ENCODE measurements around the gene TET1. TPM values are rescaled to one million over a fixed set of nuclear protein-coding genes. Genes with fewer than 3 reads are reported as not detected.

Gene TET1
- total and polyA plus RNA-seq, 2 of the 13 experiments (the other 11 are each of a cell fraction or from before 2014, with no cell fraction given): 6.9 to 7.3 TPM

DNA sequence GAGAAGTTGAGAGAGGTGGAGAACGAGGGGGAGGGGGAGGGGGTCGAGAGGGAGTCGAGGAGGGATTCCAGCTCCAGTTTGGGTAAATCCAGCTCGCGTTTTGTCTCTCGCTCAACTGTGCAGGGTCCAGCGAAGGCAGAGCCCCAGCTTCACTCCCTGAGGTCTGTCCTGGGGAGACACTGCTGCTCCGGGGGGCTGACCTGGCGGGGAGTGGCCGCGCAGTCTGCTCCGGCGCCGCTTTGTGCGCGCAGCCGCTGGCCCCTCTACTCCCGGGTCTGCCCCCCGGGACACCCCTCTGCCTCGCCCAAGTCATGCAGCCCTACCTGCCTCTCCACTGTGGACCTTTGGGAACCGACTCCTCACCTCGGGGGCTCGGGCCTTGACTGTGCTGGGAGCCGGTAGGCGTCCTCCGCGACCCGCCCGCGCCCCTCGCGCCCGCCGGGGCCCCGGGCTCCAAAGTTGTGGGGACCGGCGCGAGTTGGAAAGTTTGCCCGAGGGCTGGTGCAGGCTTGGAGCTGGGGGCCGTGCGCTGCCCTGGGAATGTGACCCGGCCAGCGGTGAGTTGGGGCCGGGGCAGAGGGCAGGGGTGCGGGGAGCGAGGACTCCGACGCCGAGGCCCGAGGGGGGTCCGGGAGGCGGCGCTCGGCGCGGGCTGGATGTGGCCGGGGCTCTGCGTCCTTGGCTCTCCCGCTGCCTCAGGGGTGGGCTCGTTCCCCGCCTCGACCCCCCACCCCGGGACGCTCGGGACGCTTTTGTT is at the start of gene TET1 (continued):
- TF ChIP-seq, protein P1, sequence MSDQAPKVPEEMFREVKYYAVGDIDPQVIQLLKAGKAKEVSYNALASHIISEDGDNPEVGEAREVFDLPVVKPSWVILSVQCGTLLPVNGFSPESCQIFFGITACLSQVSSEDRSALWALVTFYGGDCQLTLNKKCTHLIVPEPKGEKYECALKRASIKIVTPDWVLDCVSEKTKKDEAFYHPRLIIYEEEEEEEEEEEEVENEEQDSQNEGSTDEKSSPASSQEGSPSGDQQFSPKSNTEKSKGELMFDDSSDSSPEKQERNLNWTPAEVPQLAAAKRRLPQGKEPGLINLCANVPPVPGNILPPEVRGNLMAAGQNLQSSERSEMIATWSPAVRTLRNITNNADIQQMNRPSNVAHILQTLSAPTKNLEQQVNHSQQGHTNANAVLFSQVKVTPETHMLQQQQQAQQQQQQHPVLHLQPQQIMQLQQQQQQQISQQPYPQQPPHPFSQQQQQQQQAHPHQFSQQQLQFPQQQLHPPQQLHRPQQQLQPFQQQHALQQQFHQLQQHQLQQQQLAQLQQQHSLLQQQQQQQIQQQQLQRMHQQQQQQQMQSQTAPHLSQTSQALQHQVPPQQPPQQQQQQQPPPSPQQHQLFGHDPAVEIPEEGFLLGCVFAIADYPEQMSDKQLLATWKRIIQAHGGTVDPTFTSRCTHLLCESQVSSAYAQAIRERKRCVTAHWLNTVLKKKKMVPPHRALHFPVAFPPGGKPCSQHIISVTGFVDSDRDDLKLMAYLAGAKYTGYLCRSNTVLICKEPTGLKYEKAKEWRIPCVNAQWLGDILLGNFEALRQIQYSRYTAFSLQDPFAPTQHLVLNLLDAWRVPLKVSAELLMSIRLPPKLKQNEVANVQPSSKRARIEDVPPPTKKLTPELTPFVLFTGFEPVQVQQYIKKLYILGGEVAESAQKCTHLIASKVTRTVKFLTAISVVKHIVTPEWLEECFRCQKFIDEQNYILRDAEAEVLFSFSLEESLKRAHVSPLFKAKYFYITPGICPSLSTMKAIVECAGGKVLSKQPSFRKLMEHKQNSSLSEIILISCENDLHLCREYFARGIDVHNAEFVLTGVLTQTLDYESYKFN (CRISPR knock-in tag; conservative IDR thresholded peaks at IDR 0.05): peak; percentile 41; the same call in 1 of the 2 replicates
- TF ChIP-seq ZNF468 (CRISPR knock-in tag; IDR thresholded peaks at IDR 0.05) (no peak), ATRX (CRISPR knock-in tag; IDR thresholded peaks at IDR 0.05; ENCODE audit: borderline replicate concordance) (no peak), JARID2 (CRISPR knock-in tag; IDR thresholded peaks at IDR 0.05; ENCODE audit: insufficient replicate concordance) (peak; percentile 56), TGIF2 (CRISPR knock-in tag; IDR thresholded peaks at IDR 0.05) (no peak), FOXK1 (CRISPR knock-in tag; IDR thresholded peaks at IDR 0.05; ENCODE audit: borderline replicate concordance, low read depth) (no peak), RBM39 (IDR thresholded peaks at IDR 0.05; ENCODE audit: low read depth, low read length, poor library complexity, severe bottlenecking) (peak; percentile 84), NFIB (CRISPR knock-in tag; IDR thresholded peaks at IDR 0.05; ENCODE audit: borderline replicate concordance) (no peak), ATM (IDR thresholded peaks at IDR 0.05; ENCODE audit: borderline replicate concordance) (no peak), HNRNPH1 (optimal IDR thresholded peaks at IDR 0.05; ENCODE audit: low read depth, low read length) (no peak), HDAC6 (IDR thresholded peaks at IDR 0.05; ENCODE audit: low read depth, low read length) (no peak), ZFP62 (CRISPR knock-in tag; IDR thresholded peaks at IDR 0.05) (no peak), ZEB1 (IDR thresholded peaks at IDR 0.05; ENCODE audit: insufficient replicate concordance, low read depth) (no peak), MEIS1 (CRISPR knock-in tag; IDR thresholded peaks at IDR 0.05; ENCODE audit: borderline replicate concordance) (0 out of 2 replicates have a peak, but pooled peaks have one; percentile 36), EZH2 (conservative IDR thresholded peaks at IDR 0.05; ENCODE audit: low read depth, low read length) (no peak)
- TF ChIP-seq, protein P2, sequence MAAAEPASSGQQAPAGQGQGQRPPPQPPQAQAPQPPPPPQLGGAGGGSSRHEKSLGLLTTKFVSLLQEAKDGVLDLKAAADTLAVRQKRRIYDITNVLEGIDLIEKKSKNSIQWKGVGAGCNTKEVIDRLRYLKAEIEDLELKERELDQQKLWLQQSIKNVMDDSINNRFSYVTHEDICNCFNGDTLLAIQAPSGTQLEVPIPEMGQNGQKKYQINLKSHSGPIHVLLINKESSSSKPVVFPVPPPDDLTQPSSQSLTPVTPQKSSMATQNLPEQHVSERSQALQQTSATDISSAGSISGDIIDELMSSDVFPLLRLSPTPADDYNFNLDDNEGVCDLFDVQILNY (CRISPR knock-in tag; conservative IDR thresholded peaks at IDR 0.05): 0 out of 2 replicates have a peak, but pooled peaks have one; percentile 29
- TF ChIP-seq, protein P3, sequence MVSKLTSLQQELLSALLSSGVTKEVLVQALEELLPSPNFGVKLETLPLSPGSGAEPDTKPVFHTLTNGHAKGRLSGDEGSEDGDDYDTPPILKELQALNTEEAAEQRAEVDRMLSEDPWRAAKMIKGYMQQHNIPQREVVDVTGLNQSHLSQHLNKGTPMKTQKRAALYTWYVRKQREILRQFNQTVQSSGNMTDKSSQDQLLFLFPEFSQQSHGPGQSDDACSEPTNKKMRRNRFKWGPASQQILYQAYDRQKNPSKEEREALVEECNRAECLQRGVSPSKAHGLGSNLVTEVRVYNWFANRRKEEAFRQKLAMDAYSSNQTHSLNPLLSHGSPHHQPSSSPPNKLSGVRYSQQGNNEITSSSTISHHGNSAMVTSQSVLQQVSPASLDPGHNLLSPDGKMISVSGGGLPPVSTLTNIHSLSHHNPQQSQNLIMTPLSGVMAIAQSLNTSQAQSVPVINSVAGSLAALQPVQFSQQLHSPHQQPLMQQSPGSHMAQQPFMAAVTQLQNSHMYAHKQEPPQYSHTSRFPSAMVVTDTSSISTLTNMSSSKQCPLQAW (CRISPR knock-in tag; IDR thresholded peaks at IDR 0.05): no peak
- TF ChIP-seq, protein P4, sequence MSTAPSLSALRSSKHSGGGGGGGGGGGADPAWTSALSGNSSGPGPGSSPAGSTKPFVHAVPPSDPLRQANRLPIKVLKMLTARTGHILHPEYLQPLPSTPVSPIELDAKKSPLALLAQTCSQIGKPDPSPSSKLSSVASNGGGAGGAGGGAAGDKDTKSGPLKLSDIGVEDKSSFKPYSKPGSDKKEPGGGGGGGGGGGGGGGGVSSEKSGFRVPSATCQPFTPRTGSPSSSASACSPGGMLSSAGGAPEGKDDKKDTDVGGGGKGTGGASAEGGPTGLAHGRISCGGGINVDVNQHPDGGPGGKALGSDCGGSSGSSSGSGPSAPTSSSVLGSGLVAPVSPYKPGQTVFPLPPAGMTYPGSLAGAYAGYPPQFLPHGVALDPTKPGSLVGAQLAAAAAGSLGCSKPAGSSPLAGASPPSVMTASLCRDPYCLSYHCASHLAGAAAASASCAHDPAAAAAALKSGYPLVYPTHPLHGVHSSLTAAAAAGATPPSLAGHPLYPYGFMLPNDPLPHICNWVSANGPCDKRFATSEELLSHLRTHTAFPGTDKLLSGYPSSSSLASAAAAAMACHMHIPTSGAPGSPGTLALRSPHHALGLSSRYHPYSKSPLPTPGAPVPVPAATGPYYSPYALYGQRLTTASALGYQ (CRISPR knock-in tag; IDR thresholded peaks at IDR 0.05): no peak; the same call in 1 of the 2 replicates
- TF ChIP-seq, protein P5, sequence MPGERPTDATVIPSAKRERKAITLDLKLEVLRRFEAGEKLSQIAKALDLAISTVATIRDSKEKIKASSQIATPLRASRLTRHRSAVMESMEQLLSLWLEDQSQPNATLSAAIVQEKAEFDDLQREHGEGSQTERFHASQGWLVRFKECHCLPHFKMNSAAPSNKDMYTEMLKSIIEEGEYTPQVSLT (CRISPR knock-in tag; IDR thresholded peaks at IDR 0.05; ENCODE audit: borderline replicate concordance, low read depth): no peak

Data from HepG2 (cell line).